K562 (cell line): Measurements from ENCODE around the gene SORL1-AS1.
"Not testable (repeated sequence)": the region's sequence is repeated elsewhere in the genome, so short reads cannot be mapped to it uniquely, and the experiment has no call there.

Source experiments
- ATAC-seq: fragments of 200-7000 bp; cut with Tn5 transposase; 3 replicates; pipeline ENCODE4 v1.9.1; 2020; ENCODE audit warnings: moderate library complexity
- BruUV-seq: library from RNA; stranded (reverse); fragments of 400-500 nt; replicated peaks from 2 replicates; lab custom pipeline; 2021; lab: Mats Ljungman, UMichigan
- CTCF ChIA-PET: fragments of 300-600 bp; formaldehyde crosslinking; extraction: SDS; loops from one replicate; lab custom pipeline; 2021; ENCODE audit warnings: low intra/inter-chr PET ratio; lab: Yijun Ruan, JAX
- POLR2A ChIA-PET: fragments of 300-600, 350-650 bp; sonication (Branson Sonifier 250); formaldehyde crosslinking; extraction: SDS; loops from one replicate; lab custom pipeline; 2021; ENCODE audit warnings: antibody characterized with exemption, inconsistent platforms; lab: Yijun Ruan, JAX
- DNase-seq, 4 experiments: peaks; one replicate each; pipeline versions ENCODE4 v3.0.0 to v3.0.0-alpha.2; 2011 to 2018; ENCODE audit warnings: low spot score in 3 of 4, mixed read lengths in 3 of 4; ENCODE audit errors: extremely low read depth in 1 of 4
- FAIRE-seq: peaks from 2 replicates; lab custom pipeline; 2011; peaks lifted over from hg19 to GRCh38; lab: Jason Lieb, UNC
- H2AFZ ChIP-seq: 2 replicates; pipeline ENCODE4 v1.6.0; 2011; ENCODE audit warnings: low read depth, low read length, control low read depth, inconsistent platforms
- H3K27ac ChIP-seq: fragments of 200-600 bp; 3 replicates; pipeline ENCODE4 v1.8.0; 2011; ENCODE audit warnings: low read depth, mild to moderate bottlenecking, control low read depth, inconsistent platforms, low read length, moderate library complexity, mixed read lengths; ENCODE audit errors: extremely low read depth
- H3K27me3 ChIP-seq, 2 experiments: fragments of 300-600 bp in 1 of 2; 2 replicates in 1 of 2; 3 replicates in 1 of 2; pipeline versions ENCODE4 v1.6.0 to v1.8.0; 2011; ENCODE audit warnings: inconsistent platforms in 2 of 2, low read length in 2 of 2, mild to moderate bottlenecking in 1 of 2, mixed read lengths in 1 of 2, moderate library complexity in 1 of 2; ENCODE audit not compliant: control insufficient read depth in 2 of 2, insufficient read depth in 2 of 2
- H3K36me3 ChIP-seq: fragments of 300-600 bp; 3 replicates; pipeline ENCODE4 v1.8.0; 2011; ENCODE audit warnings: mild to moderate bottlenecking, low read length, inconsistent platforms; ENCODE audit not compliant: control insufficient read depth, insufficient read depth
- H3K4me1 ChIP-seq, 2 experiments: fragments of 200-600 bp in 1 of 2; replicated peaks in 1 of 2; 2 replicates in 1 of 2; 3 replicates in 1 of 2; pipeline versions ENCODE4 v1.5.1 to v1.8.0; 2011; ENCODE audit warnings: inconsistent platforms in 2 of 2, low read length in 2 of 2, mild to moderate bottlenecking in 1 of 2, mixed read lengths in 1 of 2, moderate library complexity in 1 of 2; ENCODE audit not compliant: control insufficient read depth in 2 of 2, insufficient read depth in 2 of 2
- H3K4me2 ChIP-seq: 2 replicates; pipeline ENCODE4 v1.6.1; 2011; ENCODE audit warnings: low read length, control low read depth, inconsistent platforms, mixed read lengths; ENCODE audit not compliant: insufficient read depth
- H3K4me3 ChIP-seq: fragments of 200-600 bp; sonication (generic), shearing (Covaris generic); 2 replicates; pipeline ENCODE4 v1.5.1; 2016; ENCODE audit warnings: control low read depth, inconsistent platforms
- H3K79me2 ChIP-seq: fragments of 200-600 bp; 3 replicates; pipeline ENCODE4 v1.8.0; 2011; ENCODE audit warnings: low read length, inconsistent platforms; ENCODE audit not compliant: control insufficient read depth, insufficient read depth
- H3K9ac ChIP-seq, 2 experiments: 2 replicates each; pipeline versions ENCODE4 v1.6.0 to v1.6.1; 2011; ENCODE audit warnings: low read depth in 2 of 2, low read length in 2 of 2, control low read depth in 1 of 2, inconsistent platforms in 1 of 2, mild to moderate bottlenecking in 1 of 2, mixed read lengths in 1 of 2; ENCODE audit not compliant: insufficient read depth in 1 of 2
- H3K9me1 ChIP-seq: one replicate; pipeline ENCODE4 v1.6.0; 2011; ENCODE audit warnings: inconsistent platforms, mild to moderate bottlenecking, low read length, moderate library complexity; ENCODE audit not compliant: control insufficient read depth, insufficient read depth
- H3K9me3 ChIP-seq: replicated peaks from 2 replicates; pipeline ENCODE4 v1.5.1; 2011; ENCODE audit warnings: low read depth, low read length, inconsistent platforms; ENCODE audit not compliant: control insufficient read depth, insufficient read depth
- H4K20me1 ChIP-seq: replicated peaks from 2 replicates; pipeline ENCODE4 v1.6.1; 2011; ENCODE audit warnings: low read length, inconsistent platforms, mixed read lengths; ENCODE audit not compliant: control insufficient read depth, insufficient read depth
- BDP1 ChIP-seq: IDR thresholded peaks from 3 replicates; pipeline ENCODE4 v1.6.1; 2011; ENCODE audit not compliant: insufficient read length, insufficient read depth
- EZH2 ChIP-seq: IDR thresholded peaks from 2 replicates; pipeline ENCODE4 v1.6.1; 2012; ENCODE audit warnings: low read depth, mild to moderate bottlenecking, inconsistent platforms, low read length, borderline replicate concordance
- FOXJ2 ChIP-seq: fragments of 200-800 bp; sonication (Bioruptor generic); IDR thresholded peaks from 2 replicates; pipeline ENCODE4 v1.6.1; 2016; ENCODE audit warnings: missing genetic modification characterization, missing compliant biosample characterization
- HEY1 ChIP-seq: fragments of 250-450 bp; sonication (Bioruptor Pico); IDR thresholded peaks from 2 replicates; pipeline ENCODE4 v1.5.0; 2020; ENCODE audit warnings: mild to moderate bottlenecking, moderate library complexity, borderline replicate concordance
- LCOR ChIP-seq: sonication (generic); formaldehyde crosslinking; IDR thresholded peaks from 2 replicates; pipeline ENCODE4 v1.8.0; 2022; ENCODE audit warnings: mild to moderate bottlenecking, missing genetic modification reagents
- NCOA4 ChIP-seq: fragments of 450-650 bp; IDR thresholded peaks from 2 replicates; pipeline ENCODE4 v1.6.1; 2018; ENCODE audit warnings: mild to moderate bottlenecking; ENCODE audit not compliant: partially characterized antibody
- PCBP2 ChIP-seq: fragments of 200-400 bp; formaldehyde crosslinking; IDR thresholded peaks from 2 replicates; pipeline ENCODE4 v1.6.1; 2018; ENCODE audit warnings: low read length, low read depth, mild to moderate bottlenecking, moderate library complexity; ENCODE audit not compliant: poor library complexity, severe bottlenecking
- PRMT5 ChIP-seq: sonication (generic); formaldehyde crosslinking; IDR thresholded peaks from 2 replicates; pipeline ENCODE4 v1.5.0; 2020; ENCODE audit warnings: missing genetic modification reagents
- SREBF2 ChIP-seq: sonication (generic); formaldehyde crosslinking; IDR thresholded peaks from 2 replicates; pipeline ENCODE4 v1.4.0; 2020; ENCODE audit warnings: mild to moderate bottlenecking, missing genetic modification reagents
- TAF7 ChIP-seq: fragments of 450-650 bp; IDR thresholded peaks from 2 replicates; pipeline ENCODE4 v1.6.1; 2016; ENCODE audit warnings: missing genetic modification characterization, missing compliant biosample characterization
- WGBS: fragments of 100-300 bp; shearing (Covaris generic); methylation state at CpG from one replicate; pipeline ENCODE4 v1.1.6; 2016; ENCODE audit warnings: low coverage, mixed read lengths; ENCODE audit not compliant: insufficient coverage; ENCODE audit errors: missing lambda C conversion rate; 5-methylcytosine and 5-hydroxymethylcytosine counted together
- in situ Hi-C: fragments of 300-500 bp; cut with MboI; formaldehyde crosslinking; loops from 4 replicates; pipeline ENCODE4 v1.15.0; 2018; ENCODE audit warnings: inconsistent platforms, mixed read lengths
- intact Hi-C: fragments of 100-400 bp; cut with micrococcal nuclease; formaldehyde crosslinking; loops from 2 replicates; pipeline ENCODE4 v1.14.2; 2022
- TF ChIP-seq, protein P1 (sequence below): sonication (generic); formaldehyde crosslinking; IDR thresholded peaks from 2 replicates; pipeline ENCODE4 v1.8.0; 2022; ENCODE audit warnings: mild to moderate bottlenecking, missing genetic modification reagents
- TF ChIP-seq, protein P2 (sequence below): fragments of 250-450 bp; sonication (Bioruptor Pico); IDR thresholded peaks from 2 replicates; pipeline ENCODE4 v1.8.0; 2022; ENCODE audit warnings: moderate library complexity, mild to moderate bottlenecking, inconsistent platforms
- TF ChIP-seq, protein P3 (sequence below): fragments of 450-650 bp; IDR thresholded peaks from 2 replicates; pipeline ENCODE4 v1.6.1; 2018; ENCODE audit not compliant: partially characterized antibody

Gene SORL1-AS1

DNA sequence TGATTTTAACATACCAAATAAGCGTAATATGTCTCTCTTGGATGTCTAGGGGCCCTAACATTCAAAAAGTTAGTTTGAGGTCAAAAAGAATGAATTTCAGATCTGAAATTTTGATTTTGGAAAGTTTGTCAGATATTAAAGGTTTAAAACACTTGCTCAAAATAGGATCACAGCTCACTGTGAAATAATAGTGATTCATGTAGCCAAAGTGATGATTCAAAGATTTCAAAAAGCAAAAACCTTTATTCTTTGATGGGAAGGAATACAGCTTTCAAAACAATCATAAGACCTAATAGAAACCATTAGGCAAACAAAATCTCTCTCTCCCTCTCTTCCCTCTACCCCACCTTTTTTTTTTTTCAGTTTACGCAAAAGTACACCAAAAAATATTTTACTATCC, 42.7 kb downstream of the SORL1-AS1 start:
- in situ Hi-C loops, H2AFZ ChIP-seq, DNase-seq, FAIRE-seq, H3K36me3 ChIP-seq, ATAC-seq, H3K9ac ChIP-seq, H3K79me2 ChIP-seq, H3K4me3 ChIP-seq, H3K4me1 ChIP-seq, H3K9me3 ChIP-seq, BruUV-seq, H3K4me2 ChIP-seq, H4K20me1 ChIP-seq, CTCF ChIA-PET, H3K9me1 ChIP-seq, H3K27ac ChIP-seq, POLR2A ChIA-PET, H3K27me3 ChIP-seq, intact Hi-C loops: not testable (repeated sequence)
- 0% methylated on average over 1 of the region's 2 CpGs for WGBS

DNA sequence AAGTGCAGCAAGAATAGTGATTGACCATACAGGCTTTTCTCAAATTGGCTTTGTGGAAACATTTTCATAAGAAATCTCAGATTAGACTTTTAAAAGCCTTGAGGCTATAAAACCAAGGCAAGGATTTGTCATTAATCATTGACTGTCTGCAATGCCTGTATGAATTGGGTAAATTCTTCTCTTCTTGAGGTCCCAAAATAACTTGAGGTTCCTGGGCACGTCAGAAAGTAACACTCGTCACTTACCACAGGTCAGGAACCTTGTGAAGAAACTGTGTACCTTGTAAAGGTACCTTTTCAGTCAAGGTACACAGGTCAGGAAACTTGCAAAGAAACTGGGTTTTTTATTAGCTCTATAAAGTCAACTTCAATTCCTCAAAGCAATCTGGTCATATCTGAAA, 43.9 kb downstream of the SORL1-AS1 start:
- Histone ChIP-seq H3K27ac (no peak overlapping the region), H3K4me3 (no peak overlapping the region), H4K20me1 (no peaks in the 10 kb centered on the region), H3K27me3 (no peaks in the 10 kb centered on the region), H3K9ac (no peak overlapping the region), H3K36me3 (no peaks in the 10 kb centered on the region), H3K4me1 (no peaks in the 10 kb centered on the region), H3K9me1 (no peaks in the 10 kb centered on the region), H2AFZ (no peak overlapping the region), H3K79me2 (no peaks in the 10 kb centered on the region), H3K4me2 (no peak overlapping the region), H3K9me3 (no peaks in the 10 kb centered on the region)
- FAIRE-seq = no peak
- WGBS = 4% methylated on average over 2 of the region's 2 CpGs
- DNase-seq = no peak
- intact Hi-C loops (no loop called here), in situ Hi-C loops (no loop called here)
- POLR2A ChIA-PET = no interaction called here
- TF ChIP-seq, protein P1, sequence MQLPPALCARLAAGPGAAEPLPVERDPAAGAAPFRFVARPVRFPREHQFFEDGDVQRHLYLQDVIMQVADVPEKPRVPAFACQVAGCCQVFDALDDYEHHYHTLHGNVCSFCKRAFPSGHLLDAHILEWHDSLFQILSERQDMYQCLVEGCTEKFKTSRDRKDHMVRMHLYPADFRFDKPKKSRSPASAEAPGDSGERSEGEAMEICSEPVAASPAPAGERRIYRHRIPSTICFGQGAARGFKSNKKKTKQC (CRISPR knock-in tag) = no peak
- no peak for TF ChIP-seq HEY1 (CRISPR knock-in tag)
- no peak for TF ChIP-seq EZH2
- no peak for TF ChIP-seq TAF7
- no peak for TF ChIP-seq PRMT5 (CRISPR knock-in tag)
- TF ChIP-seq FOXJ2 (tag) = no peak
- TF ChIP-seq, protein P2, sequence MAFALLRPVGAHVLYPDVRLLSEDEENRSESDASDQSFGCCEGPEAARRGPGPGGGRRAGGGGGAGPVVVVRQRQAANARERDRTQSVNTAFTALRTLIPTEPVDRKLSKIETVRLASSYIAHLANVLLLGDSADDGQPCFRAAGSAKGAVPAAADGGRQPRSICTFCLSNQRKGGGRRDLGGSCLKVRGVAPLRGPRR (CRISPR knock-in tag) = no peak
- TF ChIP-seq, protein P3, sequence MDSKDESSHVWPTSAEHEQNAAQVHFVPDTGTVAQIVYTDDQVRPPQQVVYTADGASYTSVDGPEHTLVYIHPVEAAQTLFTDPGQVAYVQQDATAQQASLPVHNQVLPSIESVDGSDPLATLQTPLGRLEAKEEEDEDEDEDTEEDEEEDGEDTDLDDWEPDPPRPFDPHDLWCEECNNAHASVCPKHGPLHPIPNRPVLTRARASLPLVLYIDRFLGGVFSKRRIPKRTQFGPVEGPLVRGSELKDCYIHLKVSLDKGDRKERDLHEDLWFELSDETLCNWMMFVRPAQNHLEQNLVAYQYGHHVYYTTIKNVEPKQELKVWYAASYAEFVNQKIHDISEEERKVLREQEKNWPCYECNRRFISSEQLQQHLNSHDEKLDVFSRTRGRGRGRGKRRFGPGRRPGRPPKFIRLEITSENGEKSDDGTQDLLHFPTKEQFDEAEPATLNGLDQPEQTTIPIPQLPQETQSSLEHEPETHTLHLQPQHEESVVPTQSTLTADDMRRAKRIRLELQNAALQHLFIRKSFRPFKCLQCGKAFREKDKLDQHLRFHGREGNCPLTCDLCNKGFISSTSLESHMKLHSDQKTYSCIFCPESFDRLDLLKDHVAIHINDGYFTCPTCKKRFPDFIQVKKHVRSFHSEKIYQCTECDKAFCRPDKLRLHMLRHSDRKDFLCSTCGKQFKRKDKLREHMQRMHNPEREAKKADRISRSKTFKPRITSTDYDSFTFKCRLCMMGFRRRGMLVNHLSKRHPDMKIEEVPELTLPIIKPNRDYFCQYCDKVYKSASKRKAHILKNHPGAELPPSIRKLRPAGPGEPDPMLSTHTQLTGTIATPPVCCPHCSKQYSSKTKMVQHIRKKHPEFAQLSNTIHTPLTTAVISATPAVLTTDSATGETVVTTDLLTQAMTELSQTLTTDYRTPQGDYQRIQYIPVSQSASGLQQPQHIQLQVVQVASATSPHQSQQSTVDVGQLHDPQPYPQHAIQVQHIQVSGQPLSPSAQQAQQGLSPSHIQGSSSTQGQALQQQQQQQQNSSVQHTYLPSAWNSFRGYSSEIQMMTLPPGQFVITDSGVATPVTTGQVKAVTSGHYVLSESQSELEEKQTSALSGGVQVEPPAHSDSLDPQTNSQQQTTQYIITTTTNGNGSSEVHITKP = no peak
- TF ChIP-seq PCBP2 = no peak
- no peak for TF ChIP-seq SREBF2 (CRISPR knock-in tag)
- TF ChIP-seq NCOA4 = no peak
- no peak for TF ChIP-seq BDP1
- no peak for TF ChIP-seq LCOR (CRISPR knock-in tag)
- BruUV-seq = no TSS peak
- ATAC-seq = no peak
- CTCF ChIA-PET = no interaction called here
